H9 (cell line): ENCODE measurements around the gene PEX7. TPM values are rescaled to one million over a fixed set of nuclear protein-coding genes. Genes with fewer than 3 reads are reported as not detected.

Experiments
- DNase-seq: peaks from one replicate; pipeline ENCODE4 v3.0.0-alpha.2; 2017
- H2AFZ ChIP-seq: one replicate; pipeline ENCODE4 v1.6.1; 2013; ENCODE audit warnings: mild to moderate bottlenecking, low read length, control low read depth, moderate library complexity
- H2AK5ac ChIP-seq: 2 replicates; pipeline ENCODE4 v1.6.1; 2013; ENCODE audit warnings: low read length, control low read depth, mixed read lengths; ENCODE audit not compliant: insufficient read length
- H2BK120ac ChIP-seq: one replicate; pipeline ENCODE4 v1.6.1; 2013; ENCODE audit warnings: low read depth, mild to moderate bottlenecking, low read length, control low read depth, inconsistent platforms; ENCODE audit not compliant: poor library complexity, severe bottlenecking
- H2BK12ac ChIP-seq: 2 replicates; pipeline ENCODE4 v1.6.1; 2013; ENCODE audit warnings: low read length, control low read depth, mixed read lengths, low read depth; ENCODE audit not compliant: insufficient read length
- H2BK15ac ChIP-seq: 2 replicates; pipeline ENCODE4 v1.6.1; 2013; ENCODE audit warnings: low read depth, low read length, control low read depth
- H2BK20ac ChIP-seq: one replicate; pipeline ENCODE4 v1.6.1; 2013; ENCODE audit warnings: low read depth, mild to moderate bottlenecking, low read length, control low read depth, inconsistent platforms; ENCODE audit not compliant: poor library complexity, severe bottlenecking
- H2BK5ac ChIP-seq: 2 replicates; pipeline ENCODE4 v1.6.1; 2013; ENCODE audit warnings: low read length, control low read depth, mixed read lengths; ENCODE audit not compliant: insufficient read length
- H3K14ac ChIP-seq: 2 replicates; pipeline ENCODE4 v1.6.1; 2013; ENCODE audit warnings: low read length, control low read depth; ENCODE audit not compliant: insufficient read depth
- H3K18ac ChIP-seq: 2 replicates; pipeline ENCODE4 v1.6.1; 2013; ENCODE audit warnings: low read depth, mild to moderate bottlenecking, mixed read lengths, low read length, control low read depth; ENCODE audit not compliant: insufficient read length
- H3K23ac ChIP-seq: 2 replicates; pipeline ENCODE4 v1.6.1; 2013; ENCODE audit warnings: low read length, control low read depth, mixed read lengths, low read depth; ENCODE audit not compliant: insufficient read length
- H3K23me2 ChIP-seq: 2 replicates; pipeline ENCODE4 v1.6.1; 2013; ENCODE audit warnings: low read depth, mild to moderate bottlenecking, mixed read lengths, low read length, control low read depth; ENCODE audit not compliant: insufficient read length, poor library complexity, severe bottlenecking
- H3K27ac ChIP-seq: 2 replicates; pipeline ENCODE4 v1.5.1; 2013; ENCODE audit warnings: low read length, control low read depth, mixed read lengths, low read depth; ENCODE audit not compliant: insufficient read length
- H3K27me3 ChIP-seq: 2 replicates; pipeline ENCODE4 v1.6.1; 2013; ENCODE audit warnings: low read length, control low read depth, inconsistent platforms; ENCODE audit not compliant: insufficient read depth
- H3K4ac ChIP-seq: 2 replicates; pipeline ENCODE4 v1.6.1; 2013; ENCODE audit warnings: low read depth, mild to moderate bottlenecking, control low read depth, inconsistent platforms, low read length, moderate library complexity
- H3K4me1 ChIP-seq: 2 replicates; pipeline ENCODE4 v1.6.1; 2013; ENCODE audit warnings: low read length, control low read depth, inconsistent platforms; ENCODE audit not compliant: insufficient read depth
- H3K4me2 ChIP-seq: 2 replicates; pipeline ENCODE4 v1.6.1; 2013; ENCODE audit warnings: low read length, control low read depth, mixed read lengths; ENCODE audit not compliant: insufficient read length, insufficient read depth
- H3K56ac ChIP-seq: 2 replicates; pipeline ENCODE4 v1.6.1; 2013; ENCODE audit warnings: low read depth, mild to moderate bottlenecking, mixed read lengths, low read length, control low read depth; ENCODE audit not compliant: insufficient read length
- H3K79me1 ChIP-seq: 2 replicates; pipeline ENCODE4 v1.6.1; 2013; ENCODE audit warnings: low read depth, mild to moderate bottlenecking, moderate library complexity, low read length, control low read depth, inconsistent platforms; ENCODE audit not compliant: insufficient read depth, poor library complexity, severe bottlenecking
- H3K79me2 ChIP-seq: 2 replicates; pipeline ENCODE4 v1.6.1; 2013; ENCODE audit warnings: low read length, control low read depth, inconsistent platforms; ENCODE audit not compliant: insufficient read depth
- H3K9ac ChIP-seq: 2 replicates; pipeline ENCODE4 v1.6.1; 2013; ENCODE audit warnings: low read length, control low read depth, mixed read lengths; ENCODE audit not compliant: insufficient read length; ENCODE audit errors: extremely low read depth
- H3K9me3 ChIP-seq: one replicate; pipeline ENCODE4 v1.6.1; 2013; ENCODE audit warnings: low read depth, low read length, inconsistent platforms; ENCODE audit not compliant: control insufficient read depth
- H3T11ph ChIP-seq: one replicate; pipeline ENCODE4 v1.6.1; 2013; ENCODE audit warnings: mild to moderate bottlenecking, low read length, control low read depth, inconsistent platforms
- H4K20me1 ChIP-seq: one replicate; pipeline ENCODE4 v1.6.1; 2013; ENCODE audit not compliant: control insufficient read depth, insufficient read length, insufficient read depth
- H4K5ac ChIP-seq: 2 replicates; pipeline ENCODE4 v1.6.1; 2013; ENCODE audit warnings: low read depth, mild to moderate bottlenecking, mixed read lengths, low read length, control low read depth; ENCODE audit not compliant: insufficient read length
- H4K8ac ChIP-seq: replicated peaks from 2 replicates; pipeline ENCODE4 v1.6.1; 2013; ENCODE audit warnings: low read length, control low read depth, mixed read lengths, low read depth; ENCODE audit not compliant: insufficient read length
- H4K91ac ChIP-seq: 2 replicates; pipeline ENCODE4 v1.6.1; 2013; ENCODE audit warnings: low read depth, mild to moderate bottlenecking, moderate library complexity, mixed read lengths, low read length, control low read depth; ENCODE audit not compliant: insufficient read length
- H3K27ac Mint-ChIP-seq, 3 experiments: 2 replicates in 2 of 3; 3 replicates in 1 of 3; pipeline ENCODE4 v1.8.0; 2020 to 2021; ENCODE audit warnings: mixed read lengths in 3 of 3, mild to moderate bottlenecking in 1 of 3, moderate library complexity in 1 of 3
- H3K27me3 Mint-ChIP-seq: 2 replicates; pipeline ENCODE4 v1.8.0; 2021; ENCODE audit warnings: low read depth, mild to moderate bottlenecking, moderate library complexity, mixed read lengths
- H3K36me3 Mint-ChIP-seq, 3 experiments: 2 replicates in 2 of 3; 3 replicates in 1 of 3; pipeline ENCODE4 v1.8.0; 2020 to 2021; ENCODE audit warnings: low read depth in 3 of 3, mixed read lengths in 3 of 3; ENCODE audit not compliant: insufficient read depth in 1 of 3
- H3K4me1 Mint-ChIP-seq, 2 experiments: 2 replicates each; pipeline ENCODE4 v1.8.0; 2020; ENCODE audit warnings: mixed read lengths in 2 of 2
- H3K4me3 Mint-ChIP-seq, 2 experiments: 2 replicates in 1 of 2; 3 replicates in 1 of 2; pipeline ENCODE4 v1.8.0; 2020 to 2021; ENCODE audit warnings: mild to moderate bottlenecking in 2 of 2, mixed read lengths in 2 of 2, moderate library complexity in 1 of 2
- H3K9me3 Mint-ChIP-seq, 2 experiments: 2 replicates in 1 of 2; 3 replicates in 1 of 2; pipeline ENCODE4 v1.8.0; 2020; ENCODE audit warnings: mild to moderate bottlenecking in 2 of 2, mixed read lengths in 2 of 2, moderate library complexity in 1 of 2
- CTCF ChIP-seq: fragments of 200-600 bp; sonication (generic); conservative IDR thresholded peaks from 3 replicates; pipeline ENCODE4 v1.8.0; 2021; ENCODE audit warnings: antibody characterized with exemption, mild to moderate bottlenecking
- WGBS: extraction: QIAGEN DNeasy Blood & Tissue Kit; methylation state at CpG from one replicate; pipeline ENCODE4 v1.1.7; 2013; ENCODE audit warnings: missing lambda C conversion rate, low lambda C conversion rate, mixed read lengths; ENCODE audit not compliant: insufficient read length; ENCODE audit errors: extremely low coverage; 5-methylcytosine and 5-hydroxymethylcytosine counted together
- total RNA-seq: library from RNA; stranded (reverse); gene quantifications from 2 replicates; pipeline ENCODE4 v1.2.1, GENCODE V29; 2021

PEX7 gene
- total RNA-seq, 1 experiment from 2014 or later, result 8.4 TPM

GRCh38 chr6:136784271-136784664 is 38.1 kb upstream of the PEX7 start:
- H3K14ac ChIP-seq, result no peak overlapping the region
- H4K8ac ChIP-seq, result no peak overlapping the region
- no peak overlapping the region for H3K56ac ChIP-seq
- DNase-seq, result no peak
- Mint-ChIP-seq H3K4me1 (peaks cover 4 to 9% of the 10 kb centered on the region in 2 experiments; a peak in 3 of 4 replicates), H3K36me3 (no peaks in the 10 kb centered on the region; a peak in 1 of 7 replicates), H3K9me3 (no peaks in the 10 kb centered on the region), H3K4me3 (no peak overlapping the region), H3K27ac (no peak overlapping the region), H3K27me3 (peaks cover 5% of the 10 kb centered on the region)
- no peak overlapping the region for H2BK5ac ChIP-seq
- H2BK20ac ChIP-seq, result no peak overlapping the region
- H3T11ph ChIP-seq, result no peak overlapping the region
- WGBS, result no CpG with 5 or more reads among the region's 8 CpGs
- H3K23ac ChIP-seq, result no peak overlapping the region
- no peaks in the 10 kb centered on the region for H3K27me3 ChIP-seq
- no peaks in the 10 kb centered on the region for H3K79me1 ChIP-seq
- TF ChIP-seq CTCF, result no peak
- H2BK12ac ChIP-seq, result no peak overlapping the region
- H4K5ac ChIP-seq, result no peak overlapping the region
- no peak overlapping the region for H2AK5ac ChIP-seq
- no peaks in the 10 kb centered on the region for H3K4me1 ChIP-seq
- H3K23me2 ChIP-seq, result no peaks in the 10 kb centered on the region
- no peaks in the 10 kb centered on the region for H3K79me2 ChIP-seq
- no peak overlapping the region for H3K9ac ChIP-seq
- H4K91ac ChIP-seq, result no peak overlapping the region
- H4K20me1 ChIP-seq, result no peaks in the 10 kb centered on the region
- H3K4ac ChIP-seq, result no peak overlapping the region
- no peak overlapping the region for H2BK15ac ChIP-seq
- H2BK120ac ChIP-seq, result no peak overlapping the region
- no peak overlapping the region for H3K18ac ChIP-seq
- H2AFZ ChIP-seq, result no peak overlapping the region
- H3K27ac ChIP-seq, result no peak overlapping the region
- no peaks in the 10 kb centered on the region for H3K9me3 ChIP-seq
- H3K4me2 ChIP-seq, result no peak overlapping the region
